ENCODE data around the gene CCDC124.

Gene CCDC124

DNA sequence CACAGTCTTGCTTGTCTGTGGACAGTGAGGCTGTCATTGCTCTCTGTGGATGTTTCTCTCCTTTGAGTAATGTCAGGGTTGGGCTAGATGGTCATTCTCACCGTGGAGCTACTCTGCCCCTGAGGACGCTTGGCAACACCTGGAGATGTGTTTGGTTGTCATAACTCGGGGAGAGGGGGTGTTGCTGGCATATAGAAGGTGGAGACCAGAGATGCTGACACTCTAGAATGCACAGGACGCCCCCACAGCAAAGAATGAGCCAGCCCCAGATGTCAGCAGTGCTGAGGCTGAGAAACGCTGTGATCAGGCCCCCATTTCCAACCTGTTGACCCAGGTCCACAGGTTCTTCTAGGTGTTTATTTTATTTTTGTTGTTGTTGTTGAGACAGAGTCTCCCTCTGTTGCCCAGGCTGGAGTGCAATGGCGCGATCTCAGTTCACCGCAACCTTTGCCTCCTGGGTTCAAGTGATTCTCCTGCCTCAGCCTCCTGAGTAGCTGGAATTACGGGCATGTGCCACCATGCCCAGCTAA lies 4.6 kb downstream of the CCDC124 start:
- no peak for DNase-seq

DNA sequence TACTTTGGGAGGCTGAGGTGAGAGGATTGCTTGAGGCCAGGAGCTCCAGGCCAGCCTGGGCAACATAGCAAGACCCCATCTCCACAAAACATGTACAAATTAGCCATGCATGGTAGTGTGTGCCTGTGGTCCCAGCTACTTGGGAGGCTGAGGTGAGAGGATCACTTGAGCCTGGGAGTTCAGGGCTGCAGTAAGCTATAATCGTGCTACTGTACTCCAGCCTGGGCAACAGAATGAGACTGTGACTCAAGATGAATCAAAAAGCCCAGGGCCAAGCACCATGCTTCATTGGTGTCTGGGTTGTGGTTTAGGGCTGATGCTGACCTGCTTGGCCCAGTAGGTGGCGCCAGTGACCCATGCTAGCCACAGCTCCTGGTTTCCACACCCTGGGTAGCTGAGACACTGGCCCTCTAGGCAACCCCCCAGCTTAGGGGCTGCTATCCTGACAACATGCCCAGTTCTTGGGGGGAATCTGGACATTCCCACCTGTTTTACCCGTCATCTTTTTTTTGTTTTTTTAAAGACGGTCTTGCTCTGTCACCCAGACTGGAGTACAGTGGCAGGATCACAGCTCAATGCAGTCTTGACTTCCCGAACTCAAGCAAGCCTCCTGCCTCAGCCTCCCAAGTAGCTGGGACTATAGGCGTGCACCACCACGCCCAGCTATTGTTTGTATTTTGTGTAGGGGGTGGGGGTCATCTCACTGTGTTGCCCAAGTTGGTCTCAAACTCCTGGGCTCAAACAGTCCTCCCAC lies 5.5 kb downstream of the CCDC124 start:
- DNase-seq: no peak

DNA sequence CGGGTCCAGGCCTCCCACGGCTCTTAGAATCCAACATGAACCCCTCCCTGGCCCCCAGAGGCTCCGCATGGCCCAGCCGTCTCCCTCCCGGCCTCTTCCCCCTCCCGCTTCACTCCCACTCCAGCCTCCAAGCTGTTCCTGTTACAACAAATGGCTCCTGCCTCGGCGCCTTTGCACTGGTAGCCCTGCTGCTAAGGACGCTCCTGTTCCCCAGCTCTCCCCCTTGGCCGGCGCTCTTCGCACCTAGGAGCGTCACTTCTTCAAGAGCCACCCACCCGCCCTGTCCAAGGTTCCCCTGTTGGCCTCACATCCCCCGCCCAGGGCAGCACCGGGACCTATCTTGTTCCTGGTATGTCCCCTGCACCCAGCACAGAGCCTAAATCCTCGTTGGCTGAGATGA lies 9.4 kb downstream of the CCDC124 start:
- no peak for DNase-seq

DNA sequence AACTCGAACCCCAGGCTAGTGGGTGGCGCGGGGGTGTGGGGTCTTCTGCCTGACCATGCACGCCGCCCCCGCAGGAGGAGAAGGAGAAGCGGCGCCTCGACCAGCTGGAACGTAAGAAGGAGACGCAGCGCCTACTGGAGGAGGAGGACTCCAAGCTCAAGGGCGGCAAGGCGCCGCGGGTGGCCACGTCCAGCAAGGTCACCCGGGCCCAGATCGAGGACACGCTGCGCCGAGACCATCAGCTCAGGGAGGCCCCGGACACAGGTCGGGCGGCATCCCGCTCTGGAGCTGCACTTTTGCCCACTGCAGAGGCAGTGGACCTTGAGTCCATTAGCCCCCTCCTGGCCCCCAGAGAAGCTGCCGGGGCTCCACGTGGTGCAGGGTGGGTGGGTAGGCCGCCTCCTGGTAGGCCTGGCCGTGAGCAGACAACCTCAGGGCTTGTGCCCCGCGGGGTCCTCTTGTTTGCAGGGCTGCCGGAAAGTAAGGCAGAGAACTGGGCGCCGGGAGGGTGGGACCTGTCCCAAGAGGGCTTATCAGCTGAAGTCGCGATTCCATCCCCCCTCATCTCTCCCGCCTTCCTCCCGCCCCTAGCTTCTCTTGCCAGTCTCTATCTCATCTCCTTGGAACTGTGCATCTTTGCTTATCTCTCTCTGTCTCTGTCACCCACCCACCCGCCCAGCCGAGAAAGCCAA lies 9.9 kb downstream of the CCDC124 start:
- no peak for DNase-seq

DNA sequence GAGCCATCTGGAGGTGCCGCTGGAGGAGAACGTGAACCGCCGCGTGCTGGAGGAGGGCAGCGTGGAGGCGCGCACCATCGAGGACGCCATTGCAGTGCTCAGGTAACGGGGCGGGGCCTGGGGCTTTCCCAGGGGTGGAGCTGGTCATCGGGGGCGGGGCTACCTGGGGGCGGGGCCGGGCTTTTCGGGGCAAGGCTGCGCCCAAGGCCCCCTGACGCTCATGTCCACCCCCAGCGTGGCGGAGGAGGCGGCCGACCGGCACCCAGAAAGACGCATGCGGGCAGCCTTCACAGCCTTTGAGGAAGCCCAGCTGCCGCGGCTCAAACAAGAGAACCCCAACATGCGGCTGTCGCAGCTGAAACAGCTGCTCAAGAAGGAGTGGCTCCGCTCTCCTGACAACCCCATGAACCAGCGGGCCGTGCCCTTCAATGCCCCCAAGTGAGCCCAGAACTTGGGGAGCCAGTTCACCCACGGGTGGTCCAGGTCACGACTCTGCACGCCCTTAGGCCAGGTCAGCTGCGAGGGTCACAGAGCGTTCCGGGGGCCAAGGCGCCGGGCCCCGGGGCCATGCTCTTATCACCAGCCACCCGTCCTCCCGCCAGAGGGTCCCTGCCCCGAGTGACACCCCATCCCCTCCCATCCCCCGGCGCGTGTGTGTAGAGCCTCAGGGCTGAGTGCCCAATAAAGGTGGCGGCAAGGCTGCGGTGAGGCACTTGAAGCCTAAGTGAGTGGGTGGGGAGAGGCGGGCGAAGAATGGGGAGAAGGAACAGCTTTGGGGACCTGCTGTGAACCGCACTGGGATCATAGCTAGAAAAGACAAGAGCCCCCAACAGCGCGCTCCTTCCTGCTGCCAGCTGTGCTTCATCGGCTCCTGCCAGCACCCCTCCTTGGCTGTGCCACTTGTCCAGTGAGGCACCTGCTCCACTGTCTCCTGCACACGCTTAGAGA lies 10.7 kb downstream of the CCDC124 start:
- DNase-seq: no peak

DNA sequence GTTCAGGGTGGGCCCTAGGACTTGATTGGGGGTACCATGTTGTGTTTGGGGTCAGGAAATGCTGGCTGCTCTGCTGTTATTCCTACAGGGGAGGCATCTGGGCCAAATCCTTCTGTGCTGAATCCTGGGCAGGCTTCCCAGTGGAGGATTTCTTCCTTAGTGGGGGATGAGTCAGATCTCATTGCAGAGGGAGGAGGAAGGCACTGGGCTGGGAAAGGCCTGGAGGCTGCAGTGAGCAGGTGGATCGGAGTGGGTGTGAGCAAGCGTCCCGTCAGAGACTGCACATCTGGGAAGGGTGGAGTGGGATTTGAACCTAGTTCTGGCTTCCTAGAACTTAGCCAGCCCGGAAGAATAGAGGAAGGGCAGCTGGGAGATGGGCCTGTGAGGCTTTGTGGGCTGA lies 11.5 kb downstream of the CCDC124 start:
- no peak for DNase-seq

DNA sequence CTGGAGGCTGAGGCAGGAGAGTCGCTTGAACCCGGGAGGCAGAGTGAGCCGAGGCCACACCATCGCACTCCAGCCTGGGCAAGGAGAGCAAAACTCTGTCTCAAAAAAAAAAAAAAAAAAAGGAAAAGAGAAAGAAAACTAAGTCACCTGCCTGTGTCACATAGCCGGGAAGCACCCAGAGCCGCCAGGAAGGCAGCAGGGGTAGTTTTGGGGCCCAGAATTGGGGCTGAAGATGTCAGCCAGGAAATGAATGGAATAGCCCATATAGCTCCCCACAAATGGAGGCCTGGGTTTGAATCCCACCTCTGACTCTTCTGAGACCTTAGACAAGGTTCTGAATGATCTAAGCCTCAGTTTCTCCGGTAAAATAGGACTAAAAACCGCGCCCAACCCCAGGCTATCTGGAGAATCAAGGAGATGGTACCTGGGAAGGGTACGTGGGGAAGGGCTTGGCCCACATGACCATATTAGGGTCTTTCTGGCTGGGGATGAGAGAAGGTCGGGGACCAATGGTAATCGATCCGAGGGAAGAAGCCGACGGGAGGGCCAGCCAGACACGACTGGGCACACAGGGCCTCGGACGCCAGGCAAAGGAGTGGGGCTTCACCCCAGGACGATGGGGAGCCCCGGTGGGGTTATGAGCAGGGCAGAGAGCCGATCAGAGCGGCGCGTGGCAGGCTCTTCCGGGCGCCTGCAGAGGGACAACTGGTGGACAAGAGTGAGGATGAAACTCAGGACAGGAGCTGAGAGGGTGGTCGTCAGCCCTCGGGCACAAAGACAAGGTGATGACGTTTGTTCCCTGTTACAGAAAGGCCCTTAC lies 14.4 kb downstream of the CCDC124 start:
- no peak for DNase-seq

DNA sequence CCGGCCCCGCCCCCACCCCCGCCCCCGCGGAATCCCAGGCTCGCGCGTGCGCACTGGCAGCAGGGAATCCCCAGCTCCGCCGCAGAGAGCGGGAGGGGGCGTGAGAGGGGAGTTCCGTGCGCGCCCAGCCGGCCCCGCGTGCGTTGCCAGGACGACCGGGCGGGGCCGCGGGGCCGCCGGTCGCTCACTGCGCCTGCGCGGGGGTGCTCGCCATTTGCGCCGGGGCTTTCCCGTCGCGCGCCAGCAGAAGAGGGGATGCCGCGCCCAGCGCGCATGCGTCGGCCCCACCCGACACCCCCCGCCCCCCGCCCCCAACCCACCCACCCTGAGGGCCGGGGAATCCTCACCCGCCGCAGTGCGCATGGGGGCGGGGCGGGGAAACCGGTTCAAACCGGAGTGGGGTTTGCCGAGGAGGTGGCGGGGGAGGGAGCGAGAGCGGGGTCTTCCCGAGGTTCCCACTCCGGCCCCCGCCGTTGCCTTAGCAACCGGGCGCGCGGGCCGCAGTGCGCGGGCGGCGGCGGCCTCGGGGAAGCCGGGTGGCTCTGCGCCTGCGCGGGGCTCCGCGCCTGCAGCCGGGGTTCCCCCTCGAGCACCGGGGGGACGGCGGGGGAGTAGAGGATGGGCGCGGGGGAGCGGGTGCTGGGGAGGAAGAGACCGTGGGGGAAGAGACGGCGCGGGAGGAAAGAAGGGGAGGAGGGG lies 15.1 kb downstream of the CCDC124 start:
- DNase-seq: no peak

DNA sequence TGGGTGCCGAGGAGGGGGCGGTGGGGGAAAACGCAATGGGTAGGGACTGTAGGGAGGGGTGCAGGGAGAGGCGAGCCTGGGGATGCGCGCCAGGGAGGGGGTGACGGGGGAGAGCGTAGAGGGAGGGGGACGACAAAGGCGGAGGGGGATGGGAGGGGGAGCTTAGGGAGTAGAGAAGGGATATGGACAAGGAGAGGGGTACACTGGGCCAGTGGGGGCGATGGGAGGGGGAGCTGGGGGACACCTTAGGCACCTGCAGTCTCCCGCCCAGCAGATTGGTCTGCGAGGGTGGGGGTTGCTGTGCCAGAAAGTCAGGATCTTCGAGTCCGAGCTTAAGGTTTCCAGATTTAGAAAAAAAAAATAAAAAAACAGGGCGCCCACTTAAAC lies 15.7 kb downstream of the CCDC124 start:
- DNase-seq: no peak

DNA sequence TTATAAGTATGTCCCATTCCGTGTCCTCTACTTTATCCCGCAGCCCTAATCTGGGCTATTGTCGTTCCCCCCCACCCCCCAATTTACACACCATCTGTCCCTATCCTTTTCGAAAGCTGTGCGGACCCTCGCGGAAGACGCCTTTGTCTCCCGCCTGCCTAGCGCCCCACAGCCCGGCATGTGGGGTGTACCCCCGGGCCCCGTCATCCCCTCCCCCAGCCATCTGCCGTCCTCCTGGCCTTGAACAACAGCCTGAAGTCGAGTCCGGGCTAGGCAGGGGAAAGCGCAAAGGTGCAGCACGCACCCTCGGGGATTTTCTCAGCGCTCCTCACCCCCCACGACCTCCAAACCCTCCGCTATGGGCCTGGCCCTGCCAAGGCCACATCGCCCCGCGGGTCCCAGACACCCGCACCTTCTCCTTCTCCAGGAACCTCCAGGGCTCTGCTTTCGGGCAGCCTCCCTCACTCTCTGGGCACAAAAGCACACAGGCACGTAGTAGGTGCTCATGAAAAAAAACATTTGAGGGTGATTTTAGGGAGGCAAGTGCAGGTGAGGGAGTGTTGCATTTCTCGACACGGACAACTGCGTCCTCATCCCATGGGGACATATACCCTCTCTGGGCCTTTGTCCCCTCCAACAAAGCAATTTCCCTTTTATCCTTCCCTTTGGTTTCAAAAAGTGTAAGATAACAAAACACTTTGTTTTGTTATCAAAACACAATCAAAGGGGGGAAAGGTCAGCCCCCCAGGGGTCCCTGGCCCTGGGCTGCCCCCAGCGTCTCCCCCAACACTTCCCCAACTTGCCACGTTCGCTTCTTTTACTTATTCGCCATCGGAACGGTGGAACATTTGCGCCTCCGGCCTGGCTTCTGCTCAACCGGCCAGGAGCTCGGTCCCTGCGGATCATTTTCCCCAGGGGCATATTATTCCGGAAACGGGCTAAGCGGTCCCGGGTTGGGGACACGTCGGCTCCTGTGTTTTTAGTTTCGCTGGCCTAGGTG lies 16.4 kb downstream of the CCDC124 start:
- no peak for DNase-seq

DNA sequence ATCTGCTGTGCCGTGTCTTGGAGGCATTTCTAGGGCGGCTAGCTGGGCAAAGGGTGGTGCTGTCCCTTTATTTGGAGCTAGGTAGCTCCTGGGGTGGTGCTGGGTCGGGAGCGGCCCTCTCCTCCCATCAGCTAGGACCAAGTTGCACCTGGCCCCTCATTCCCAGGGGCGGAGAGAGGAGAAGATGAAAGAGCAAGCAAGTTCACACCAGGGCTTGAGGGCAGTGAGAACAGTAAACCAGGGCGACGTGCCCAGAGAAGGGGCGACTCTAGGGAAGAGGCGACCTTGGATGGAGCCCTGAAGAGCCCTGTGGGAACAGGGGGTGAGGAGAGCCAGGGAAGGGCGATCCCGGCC lies 17.1 kb downstream of the CCDC124 start:
- no peak for DNase-seq

DNA sequence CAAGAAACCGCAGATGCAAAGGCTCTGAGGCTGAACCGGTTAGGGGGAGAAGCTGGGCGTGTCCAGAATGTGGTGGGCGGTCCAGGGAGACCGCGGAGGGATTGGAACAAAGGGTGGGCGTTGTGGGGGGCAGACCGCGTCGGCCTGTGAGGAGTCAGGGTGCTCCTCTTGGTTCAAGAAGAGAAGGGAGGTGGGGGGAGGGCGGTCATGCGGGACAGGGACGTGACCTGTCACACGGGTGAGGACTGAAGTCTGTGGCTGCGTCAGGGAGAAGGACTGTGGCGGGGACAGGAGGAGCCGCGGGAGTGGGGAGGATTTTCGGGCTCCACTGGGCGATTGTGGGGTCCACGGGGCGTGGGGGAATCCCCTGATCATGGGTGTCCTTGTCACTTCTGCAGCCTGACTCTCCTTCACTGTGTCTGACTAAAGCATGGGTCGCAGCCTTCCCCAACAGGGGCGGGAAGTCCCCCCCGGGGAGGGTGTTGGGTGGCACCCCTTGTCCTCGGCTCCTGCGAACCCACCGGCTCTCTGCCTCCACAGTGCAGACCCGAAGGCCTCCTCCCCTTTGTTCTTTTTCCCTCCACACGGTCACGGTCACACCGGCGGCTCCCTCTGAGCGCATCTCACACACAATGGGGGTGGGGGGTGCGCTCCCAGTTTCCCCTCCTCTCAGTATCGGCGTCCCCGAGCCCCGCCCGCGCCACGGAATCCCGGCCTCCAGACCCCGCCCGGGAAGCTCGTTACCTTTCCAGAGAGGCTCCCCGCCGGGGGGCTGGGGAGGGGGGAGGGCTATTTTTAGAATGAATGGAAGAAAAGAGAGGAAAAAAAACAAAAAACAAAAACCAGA lies 17.7 kb downstream of the CCDC124 start:
- DNase-seq: no peak

DNA sequence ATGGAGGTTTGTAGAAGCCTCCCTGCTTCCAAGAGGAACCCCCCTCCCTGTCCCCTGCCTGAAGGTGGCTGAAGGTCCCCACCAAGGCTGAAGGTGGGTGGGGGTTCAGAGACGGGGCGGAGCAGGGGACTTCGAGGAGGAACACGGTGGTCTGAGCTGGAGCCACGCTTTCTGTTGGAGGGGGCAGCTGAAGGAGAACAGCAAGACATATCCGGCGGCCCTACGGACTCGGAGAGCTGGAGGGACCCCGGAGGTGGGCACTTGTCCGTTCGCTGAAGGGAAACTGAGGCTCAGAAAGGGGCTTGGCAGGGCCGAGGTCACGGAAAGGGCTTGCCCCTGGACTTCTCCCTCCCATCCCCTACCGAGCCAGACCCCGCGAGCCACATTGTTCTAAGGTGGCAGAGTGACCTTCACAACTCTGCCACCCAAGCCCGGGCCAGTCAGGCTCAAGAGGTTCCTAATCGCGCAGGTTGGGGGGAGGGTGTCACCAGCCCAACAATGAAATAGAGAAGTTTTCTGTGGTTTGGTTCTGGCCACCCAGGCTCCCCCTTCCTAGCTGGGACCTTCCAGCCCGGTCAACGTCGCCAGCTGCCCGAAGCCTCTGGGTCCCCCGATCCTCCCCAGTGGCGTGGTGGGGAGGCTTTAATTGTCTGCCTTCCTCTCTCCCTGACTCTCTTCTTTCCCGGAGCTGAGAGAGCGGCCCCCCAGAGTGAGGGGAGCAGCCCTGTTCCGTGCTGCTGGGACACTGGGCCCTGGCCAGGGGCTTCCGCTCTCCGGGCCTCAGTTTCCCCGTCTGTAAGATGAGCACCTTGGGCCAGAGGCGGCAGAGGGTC lies 18.6 kb downstream of the CCDC124 start:
- no peak for DNase-seq

DNA sequence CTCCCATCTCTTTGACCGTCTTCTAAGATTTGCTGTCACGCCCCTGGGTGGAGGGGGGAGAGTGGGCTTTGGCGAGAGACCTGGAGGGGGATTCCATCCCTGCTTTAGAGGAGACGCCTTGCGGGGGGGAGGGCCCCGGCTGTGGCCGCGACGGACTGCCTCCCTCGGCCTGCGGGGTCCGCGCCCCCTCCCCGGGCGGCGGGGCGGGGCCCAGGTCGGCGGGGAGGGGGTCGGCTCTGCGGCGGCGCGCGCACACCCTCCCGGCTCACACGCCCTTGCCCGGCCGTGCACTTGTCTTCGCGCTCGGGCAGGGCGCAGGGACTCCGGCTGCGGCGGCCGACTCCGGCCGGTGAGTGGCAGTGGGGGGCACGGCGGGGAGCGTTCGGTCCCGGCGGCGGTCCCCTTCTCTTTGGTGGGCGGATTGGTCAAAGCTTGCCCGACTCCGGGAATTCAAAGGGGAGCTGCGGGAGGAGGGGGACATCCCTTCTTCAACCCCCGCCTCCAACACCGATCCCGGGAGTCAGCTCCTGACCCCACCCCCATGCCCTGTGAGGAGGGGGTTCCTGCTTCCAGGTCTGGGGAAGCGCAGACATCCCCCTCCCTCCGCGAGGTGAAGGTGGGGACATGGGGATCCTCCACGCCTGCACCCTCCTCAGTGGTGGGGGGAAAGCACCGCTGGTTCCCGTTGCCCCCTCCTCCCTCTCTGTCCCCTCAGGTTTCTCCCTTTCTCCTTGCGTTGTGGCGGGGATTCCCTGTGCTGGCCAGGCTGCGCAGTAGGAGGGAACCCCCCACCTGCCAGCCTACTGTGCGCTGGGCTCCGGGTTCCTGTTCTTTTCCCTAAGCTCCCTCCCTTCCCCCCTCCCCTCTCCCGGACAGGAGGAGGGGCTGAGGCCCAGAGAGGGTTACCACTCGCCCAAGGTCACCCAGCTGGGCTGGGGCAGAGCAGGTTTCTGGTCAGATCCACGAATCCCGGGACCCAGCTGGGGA lies 19.5 kb downstream of the CCDC124 start:
- DNase-seq: no peak

DNA sequence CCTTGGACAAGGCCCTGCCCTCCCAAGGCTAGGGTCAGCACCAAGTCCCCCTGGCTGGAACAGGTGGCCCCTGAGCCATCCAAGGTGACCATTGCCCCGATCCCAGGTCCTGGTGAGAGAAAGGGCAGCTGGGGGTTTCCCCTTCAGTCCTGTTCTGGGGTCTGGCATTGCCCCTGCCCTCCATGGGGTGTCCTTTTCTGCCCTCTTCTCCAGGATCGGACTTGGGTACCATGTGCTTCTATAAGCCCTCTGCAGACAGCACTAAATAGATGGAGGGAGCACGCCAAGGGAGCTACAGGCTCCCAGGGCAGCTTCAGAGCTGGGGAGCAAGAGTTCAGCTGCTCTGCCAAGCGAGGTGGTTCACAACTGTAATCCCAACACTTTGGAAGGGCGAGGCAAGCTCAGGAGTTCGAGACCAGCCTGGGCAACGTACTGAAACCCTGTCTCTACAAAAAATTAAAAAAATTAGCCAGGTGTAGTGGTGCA lies 20.5 kb downstream of the CCDC124 start:
- no peak for DNase-seq

DNA sequence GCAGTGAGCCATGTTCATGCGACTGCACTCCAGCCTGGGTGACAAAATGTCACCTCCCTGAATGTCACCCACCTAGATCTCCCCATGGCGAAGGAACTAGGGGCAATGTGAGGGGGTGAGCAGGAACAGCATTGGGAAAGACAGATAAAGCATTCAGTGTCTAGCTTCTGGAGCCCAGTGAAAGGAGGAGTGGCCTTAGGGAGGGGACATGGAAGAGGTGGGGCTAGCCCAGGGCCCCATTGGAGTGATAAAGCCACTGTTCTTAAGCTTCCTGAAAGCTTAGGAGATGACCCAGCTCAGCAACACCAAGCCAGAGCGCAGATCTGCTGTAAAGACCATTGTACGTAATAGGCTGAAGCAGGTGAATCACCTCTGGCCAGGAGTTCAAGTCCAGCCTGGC lies 21.1 kb downstream of the CCDC124 start:
- no peak for DNase-seq

DNA sequence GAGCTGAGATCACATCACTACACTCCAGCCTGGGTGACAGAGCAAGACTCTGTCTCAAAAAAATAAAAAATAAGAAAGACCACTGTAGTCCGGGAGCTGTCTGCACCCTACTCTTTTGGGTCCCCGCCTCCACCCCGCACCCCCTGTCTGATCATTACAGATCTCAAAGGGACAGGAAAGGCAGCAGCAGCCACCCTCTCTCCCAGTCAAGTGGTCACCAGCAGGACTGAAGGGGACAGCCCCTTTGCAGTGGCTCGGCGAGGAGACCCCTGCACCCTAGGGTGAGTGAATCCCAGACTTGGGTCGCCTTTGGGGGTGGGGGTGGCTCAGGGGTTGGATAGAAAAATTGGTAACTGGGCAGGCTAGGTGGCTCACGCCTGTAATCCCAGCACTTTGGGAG lies 21.6 kb downstream of the CCDC124 start:
- DNase-seq: no peak
